HepG2 (cell line): ENCODE data around the gene SKI.

Experiments used
- ATF3 ChIP-seq: sonication (generic); formaldehyde crosslinking; IDR thresholded peaks from 2 replicates; pipeline ENCODE4 v1.4.0; 2020; ENCODE audit warnings: missing genetic modification reagents
- FOXK2 ChIP-seq: fragments of 450-650 bp; IDR thresholded peaks from 2 replicates; pipeline ENCODE4 v1.6.1; 2016
- KDM1A ChIP-seq: IDR thresholded peaks from 2 replicates; pipeline ENCODE4 v1.6.1; 2016; ENCODE audit warnings: missing compliant biosample characterization
- TBP ChIP-seq: sonication (generic); formaldehyde crosslinking; IDR thresholded peaks from 2 replicates; pipeline ENCODE4 v1.5.0; 2020; ENCODE audit warnings: missing genetic modification reagents
- TCF12 ChIP-seq, 2 experiments: fragments of 450-650 bp in 1 of 2; sonication (generic) in 1 of 2; formaldehyde crosslinking in 1 of 2; IDR thresholded peaks; 2 replicates each; pipeline versions ENCODE4 v1.6.1 to v1.8.0; 2017 to 2022; ENCODE audit warnings: antibody characterized with exemption in 1 of 2, mild to moderate bottlenecking in 1 of 2, missing genetic modification reagents in 1 of 2, moderate library complexity in 1 of 2
- ZBTB14 ChIP-seq: sonication (generic); formaldehyde crosslinking; IDR thresholded peaks from 2 replicates; pipeline ENCODE4 v1.4.0; 2020; ENCODE audit warnings: missing genetic modification reagents
- TF ChIP-seq, protein P1 (sequence below): sonication (generic); formaldehyde crosslinking; IDR thresholded peaks from 2 replicates; pipeline ENCODE4 v1.5.0; 2020; ENCODE audit warnings: mild to moderate bottlenecking, missing genetic modification reagents, moderate library complexity

GRCh38 chr1:2279210-2279639 lies 51.1 kb downstream of the SKI start:
- TF ChIP-seq FOXK2 (no peak), KDM1A (CRISPR knock-in tag) (no peak), TBP (CRISPR knock-in tag) (no peak), TCF12 (IDR thresholded peaks at IDR 0.05) (no peak), TCF12 (CRISPR knock-in tag; IDR thresholded peaks at IDR 0.05) (no peak), ZBTB14 (CRISPR knock-in tag) (no peak), ATF3 (no peak)
- TF ChIP-seq, protein P1, sequence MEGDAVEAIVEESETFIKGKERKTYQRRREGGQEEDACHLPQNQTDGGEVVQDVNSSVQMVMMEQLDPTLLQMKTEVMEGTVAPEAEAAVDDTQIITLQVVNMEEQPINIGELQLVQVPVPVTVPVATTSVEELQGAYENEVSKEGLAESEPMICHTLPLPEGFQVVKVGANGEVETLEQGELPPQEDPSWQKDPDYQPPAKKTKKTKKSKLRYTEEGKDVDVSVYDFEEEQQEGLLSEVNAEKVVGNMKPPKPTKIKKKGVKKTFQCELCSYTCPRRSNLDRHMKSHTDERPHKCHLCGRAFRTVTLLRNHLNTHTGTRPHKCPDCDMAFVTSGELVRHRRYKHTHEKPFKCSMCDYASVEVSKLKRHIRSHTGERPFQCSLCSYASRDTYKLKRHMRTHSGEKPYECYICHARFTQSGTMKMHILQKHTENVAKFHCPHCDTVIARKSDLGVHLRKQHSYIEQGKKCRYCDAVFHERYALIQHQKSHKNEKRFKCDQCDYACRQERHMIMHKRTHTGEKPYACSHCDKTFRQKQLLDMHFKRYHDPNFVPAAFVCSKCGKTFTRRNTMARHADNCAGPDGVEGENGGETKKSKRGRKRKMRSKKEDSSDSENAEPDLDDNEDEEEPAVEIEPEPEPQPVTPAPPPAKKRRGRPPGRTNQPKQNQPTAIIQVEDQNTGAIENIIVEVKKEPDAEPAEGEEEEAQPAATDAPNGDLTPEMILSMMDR (CRISPR knock-in tag) = no peak
